ENCODE results near the gene INSYN1. TPM values are rescaled to one million over a fixed set of nuclear protein-coding genes. Genes with fewer than 3 reads are reported as not detected.

INSYN1 gene
- total RNA-seq, 2 experiments from 2014 or later: not detected

DNA sequence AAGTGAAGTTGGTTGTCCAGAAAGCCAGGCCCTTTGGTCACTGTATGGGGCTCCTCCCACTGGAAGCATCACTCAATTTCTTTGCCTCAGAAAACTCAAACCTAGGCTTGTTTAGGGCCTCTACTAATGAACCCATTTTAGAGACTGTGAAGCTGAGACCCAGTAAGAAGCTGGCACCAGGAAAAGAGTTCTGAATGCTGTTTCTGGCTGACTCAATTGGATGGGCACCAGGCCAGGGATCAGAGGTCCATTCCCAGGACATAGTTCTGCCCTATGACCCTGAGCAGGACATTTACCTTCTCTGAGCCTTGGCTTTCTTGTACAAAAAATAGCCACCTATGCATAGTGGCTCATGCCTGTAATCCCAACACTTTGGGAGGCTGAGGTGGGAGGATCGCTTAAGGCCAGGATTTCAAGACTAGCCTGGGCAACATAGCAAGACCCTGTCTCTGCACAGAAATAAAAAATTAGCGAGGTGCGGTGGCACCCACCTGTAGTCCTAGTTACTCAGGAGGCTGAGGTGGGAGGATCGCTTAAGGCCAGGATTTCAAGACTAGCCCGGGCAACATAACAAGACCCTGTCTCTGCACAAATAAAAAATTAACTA lies 38.4 kb downstream of the INSYN1 start:
- H3K4me2 ChIP-seq (ENCODE audit: low read length): no peak overlapping the region
- DNase-seq (ENCODE audit: low spot score): no peak
- ChIA-PET CTCF (ENCODE audit: unreplicated experiment) (no interaction called here), POLR2A (no interaction called here)
- BruUV-seq (replicated peaks): no TSS peak
- H3K9me2 ChIP-seq (ENCODE audit: insufficient read depth, low read length): no peaks in the 10 kb centered on the region
- H3K4me1 ChIP-seq (ENCODE audit: insufficient read depth, low read length, poor library complexity, severe bottlenecking): no peaks in the 10 kb centered on the region
- H3K79me2 ChIP-seq (ENCODE audit: insufficient read depth, low read depth, low read length): no peaks in the 10 kb centered on the region
- intact Hi-C loops (cut with micrococcal nuclease; ENCODE audit: unreplicated experiment): no loop called here
- no peaks in the 10 kb centered on the region for H3K36me3 ChIP-seq (ENCODE audit: insufficient read depth, low read length)
- H3K27ac ChIP-seq (ENCODE audit: low read depth, low read length, poor library complexity, severe bottlenecking): no peak overlapping the region
- no peaks in the 10 kb centered on the region for H4K20me1 ChIP-seq (ENCODE audit: insufficient read depth, low read length)
- H3K9me3 ChIP-seq (ENCODE audit: low read length): no peaks in the 10 kb centered on the region
- H2AFZ ChIP-seq (ENCODE audit: low read length): no peak overlapping the region
- TF ChIP-seq EZH2phosphoT487 (IDR thresholded peaks at IDR 0.05; ENCODE audit: borderline replicate concordance, low read depth, low read length): no peak
- TF ChIP-seq, protein P1, sequence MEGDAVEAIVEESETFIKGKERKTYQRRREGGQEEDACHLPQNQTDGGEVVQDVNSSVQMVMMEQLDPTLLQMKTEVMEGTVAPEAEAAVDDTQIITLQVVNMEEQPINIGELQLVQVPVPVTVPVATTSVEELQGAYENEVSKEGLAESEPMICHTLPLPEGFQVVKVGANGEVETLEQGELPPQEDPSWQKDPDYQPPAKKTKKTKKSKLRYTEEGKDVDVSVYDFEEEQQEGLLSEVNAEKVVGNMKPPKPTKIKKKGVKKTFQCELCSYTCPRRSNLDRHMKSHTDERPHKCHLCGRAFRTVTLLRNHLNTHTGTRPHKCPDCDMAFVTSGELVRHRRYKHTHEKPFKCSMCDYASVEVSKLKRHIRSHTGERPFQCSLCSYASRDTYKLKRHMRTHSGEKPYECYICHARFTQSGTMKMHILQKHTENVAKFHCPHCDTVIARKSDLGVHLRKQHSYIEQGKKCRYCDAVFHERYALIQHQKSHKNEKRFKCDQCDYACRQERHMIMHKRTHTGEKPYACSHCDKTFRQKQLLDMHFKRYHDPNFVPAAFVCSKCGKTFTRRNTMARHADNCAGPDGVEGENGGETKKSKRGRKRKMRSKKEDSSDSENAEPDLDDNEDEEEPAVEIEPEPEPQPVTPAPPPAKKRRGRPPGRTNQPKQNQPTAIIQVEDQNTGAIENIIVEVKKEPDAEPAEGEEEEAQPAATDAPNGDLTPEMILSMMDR (conservative IDR thresholded peaks at IDR 0.05; ENCODE audit: low read length): no peak
- H3K4me3 ChIP-seq (ENCODE audit: low read depth, low read length, poor library complexity, severe bottlenecking): no peak overlapping the region

DNA sequence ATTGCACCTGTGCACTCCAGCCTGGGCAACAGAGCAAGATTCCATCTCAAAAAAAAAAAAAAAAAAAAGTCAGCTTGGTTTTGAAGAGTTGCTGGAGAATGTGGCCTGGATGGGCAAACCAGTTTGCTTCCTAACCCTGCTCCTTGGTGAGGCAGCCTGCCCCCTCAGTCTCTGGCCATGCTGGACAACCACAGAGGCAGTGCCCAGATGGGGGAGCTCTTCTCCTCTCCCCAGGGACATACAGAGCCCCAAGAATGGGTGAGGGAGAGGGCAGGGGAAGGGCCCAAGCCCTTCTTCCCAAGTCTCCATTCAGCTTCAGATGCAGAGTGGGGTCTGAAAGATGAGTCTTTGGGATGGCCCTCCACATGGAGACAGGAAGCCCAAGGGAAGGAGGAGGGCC lies 41.0 kb downstream of the INSYN1 start:
- DNase-seq (ENCODE audit: low spot score): no peak
- H3K4me1 ChIP-seq (ENCODE audit: insufficient read depth, low read length, poor library complexity, severe bottlenecking): no peaks in the 10 kb centered on the region
- no peak overlapping the region for H2AFZ ChIP-seq (ENCODE audit: low read length)
- H3K36me3 ChIP-seq (ENCODE audit: insufficient read depth, low read length): no peaks in the 10 kb centered on the region
- TF ChIP-seq, protein P1 (conservative IDR thresholded peaks at IDR 0.05; ENCODE audit: low read length): no peak
- TF ChIP-seq EZH2phosphoT487 (IDR thresholded peaks at IDR 0.05; ENCODE audit: borderline replicate concordance, low read depth, low read length): no peak
- ChIA-PET POLR2A (no interaction called here), CTCF (ENCODE audit: unreplicated experiment) (no interaction called here)
- no peaks in the 10 kb centered on the region for H3K9me2 ChIP-seq (ENCODE audit: insufficient read depth, low read length)
- H4K20me1 ChIP-seq (ENCODE audit: insufficient read depth, low read length): no peaks in the 10 kb centered on the region
- no peaks in the 10 kb centered on the region for H3K79me2 ChIP-seq (ENCODE audit: insufficient read depth, low read depth, low read length)
- BruUV-seq (replicated peaks): no TSS peak
- H3K27ac ChIP-seq (ENCODE audit: low read depth, low read length, poor library complexity, severe bottlenecking): no peak overlapping the region
- H3K9me3 ChIP-seq (ENCODE audit: low read length): no peaks in the 10 kb centered on the region
- intact Hi-C loops (cut with micrococcal nuclease; ENCODE audit: unreplicated experiment): no loop called here
- H3K4me2 ChIP-seq (ENCODE audit: low read length): no peak overlapping the region
- H3K4me3 ChIP-seq (ENCODE audit: low read depth, low read length, poor library complexity, severe bottlenecking): no peak overlapping the region

DNA sequence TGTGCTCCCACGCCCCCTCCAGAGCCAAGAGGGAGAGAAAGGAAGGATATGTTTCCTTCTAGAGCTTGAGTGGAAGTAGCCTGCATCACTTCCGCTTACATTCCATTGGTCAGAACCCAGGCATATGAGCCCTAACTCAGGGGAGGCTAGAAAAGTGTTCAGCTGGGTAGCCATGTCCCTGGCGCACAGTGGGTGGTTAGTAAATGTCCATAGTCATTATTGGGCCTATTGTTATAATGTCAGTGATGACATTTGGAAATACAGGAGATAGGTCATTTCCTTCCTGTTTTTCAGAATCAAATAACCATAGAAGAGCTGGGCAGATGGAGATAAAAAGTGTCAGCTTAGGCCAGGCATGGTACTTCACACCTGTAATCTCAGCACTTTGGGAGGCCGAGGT lies 41.6 kb downstream of the INSYN1 start:
- H3K4me2 ChIP-seq (ENCODE audit: low read length): no peak overlapping the region
- no peak for DNase-seq (ENCODE audit: low spot score)
- H3K4me3 ChIP-seq (ENCODE audit: low read depth, low read length, poor library complexity, severe bottlenecking): no peak overlapping the region
- CTCF ChIA-PET (ENCODE audit: unreplicated experiment): no interaction called here
- no peaks in the 10 kb centered on the region for H4K20me1 ChIP-seq (ENCODE audit: insufficient read depth, low read length)
- no TSS peak for BruUV-seq (replicated peaks)
- no peak overlapping the region for H2AFZ ChIP-seq (ENCODE audit: low read length)
- H3K4me1 ChIP-seq (ENCODE audit: insufficient read depth, low read length, poor library complexity, severe bottlenecking): no peaks in the 10 kb centered on the region
- TF ChIP-seq, protein P1 (conservative IDR thresholded peaks at IDR 0.05; ENCODE audit: low read length): no peak
- TF ChIP-seq EZH2phosphoT487 (IDR thresholded peaks at IDR 0.05; ENCODE audit: borderline replicate concordance, low read depth, low read length): no peak
- H3K9me3 ChIP-seq (ENCODE audit: low read length): no peaks in the 10 kb centered on the region
- no peaks in the 10 kb centered on the region for H3K9me2 ChIP-seq (ENCODE audit: insufficient read depth, low read length)
- no peak overlapping the region for H3K27ac ChIP-seq (ENCODE audit: low read depth, low read length, poor library complexity, severe bottlenecking)
- no peaks in the 10 kb centered on the region for H3K79me2 ChIP-seq (ENCODE audit: insufficient read depth, low read depth, low read length)
- intact Hi-C loops (cut with micrococcal nuclease; ENCODE audit: unreplicated experiment): no loop called here
- POLR2A ChIA-PET: no interaction called here
- no peaks in the 10 kb centered on the region for H3K36me3 ChIP-seq (ENCODE audit: insufficient read depth, low read length)
